Thyroid gland (tissue), 4 donors: ENCODE measurements around the gene SLC48A1. TPM values are rescaled to one million over a fixed set of nuclear protein-coding genes. Genes with fewer than 3 reads are reported as not detected.

Experiments used
- DNase-seq, 2 donors: peaks; one replicate each; pipeline ENCODE4 v3.0.0-alpha.2; 2019
- H3K27ac ChIP-seq, 3 donors: fragments of 200-600 bp; sonication (generic); 1 replicate in 2 of 3; 2 replicates in 1 of 3; pipeline ENCODE4 v1.5.1; 2016 to 2019; ENCODE audit warnings: mild to moderate bottlenecking in 1 of 3, moderate library complexity in 1 of 3
- H3K27me3 ChIP-seq: fragments of 200-600 bp; sonication (generic); one replicate; pipeline ENCODE4 v1.5.1; 2019
- H3K36me3 ChIP-seq, 2 donors: fragments of 200-600 bp; sonication (generic); one replicate each; pipeline ENCODE4 v1.5.1; 2016 to 2019
- H3K4me1 ChIP-seq, 2 donors: fragments of 200-600 bp; sonication (generic); one replicate each; pipeline ENCODE4 v1.5.1; 2017 to 2019
- H3K4me3 ChIP-seq, 3 donors: fragments of 200-600 bp; sonication (generic); replicated peaks in 1 of 3; 1 replicate in 2 of 3; 2 replicates in 1 of 3; pipeline ENCODE4 v1.5.1; 2016; ENCODE audit warnings: mild to moderate bottlenecking in 1 of 3
- H3K9me3 ChIP-seq: fragments of 200-600 bp; sonication (generic); one replicate; pipeline ENCODE4 v1.5.1; 2017
- POLR2A ChIP-seq, 2 donors: fragments of 450-650 bp; IDR thresholded peaks; one replicate each; pipeline ENCODE4 v1.6.1; 2017; ENCODE audit warnings: antibody characterized with exemption in 2 of 2, mild to moderate bottlenecking in 2 of 2, moderate library complexity in 1 of 2
- WGBS, 2 donors: methylation state at CpG; one replicate each; pipeline ENCODE4 v1.1.5; 2017; 5-methylcytosine and 5-hydroxymethylcytosine counted together
- intact Hi-C: fragments of 100-400 bp; cut with DNase I; formaldehyde crosslinking; loops from one replicate; pipeline ENCODE4 v1.15.1; 2023
- total RNA-seq, 4 donors: library from RNA; depleted of rRNA; stranded (reverse); fragments of >200 nt; gene quantifications; one replicate each; pipeline ENCODE4 v1.2.3, GENCODE V29; 2016
- TF ChIP-seq, protein P1 (sequence below), 6 experiments: fragments of 200-600 bp in 3 of 6; fragments of 450-650 bp in 3 of 6; sonication (generic) in 3 of 6; IDR thresholded peaks; one replicate each; pipeline ENCODE4 v1.5.1; 2016 to 2019; ENCODE audit warnings: antibody characterized with exemption in 6 of 6, mild to moderate bottlenecking in 2 of 6, inconsistent platforms in 1 of 6, moderate library complexity in 1 of 6

SLC48A1 gene
- total RNA-seq, 4 donors from 2014 or later, result 59.3 to 276 (median 187) TPM

DNA sequence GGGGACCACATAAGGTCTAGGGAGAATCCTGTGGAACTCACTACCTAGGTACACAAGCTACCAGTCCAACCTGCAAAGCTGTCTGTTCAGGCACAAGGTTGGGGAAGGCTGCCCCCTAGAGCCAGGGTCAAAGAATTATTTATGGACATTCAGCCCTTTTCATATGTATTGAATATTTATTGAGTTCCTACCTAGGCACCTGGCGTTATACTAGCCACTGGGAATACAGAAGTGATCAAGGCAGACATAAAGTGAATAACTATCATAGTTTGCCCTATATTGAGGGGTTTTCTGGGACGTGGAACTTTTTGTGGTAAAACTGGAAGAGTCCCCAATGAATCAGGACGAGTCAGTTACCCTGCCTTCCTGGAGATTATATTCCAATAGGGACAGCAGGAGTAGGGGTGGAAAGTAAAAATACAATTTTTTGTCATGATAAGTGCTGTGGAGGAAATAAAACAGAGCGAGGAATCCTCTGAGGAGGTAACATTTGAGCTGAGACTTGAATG, 5.8 kb upstream of the SLC48A1 start:
- H3K9me3 ChIP-seq, result no peaks in the 10 kb centered on the region
- 54 to 62% methylated on average over 4 of the region's 4 CpGs for WGBS, 2 donors
- no peak overlapping the region for H3K4me3 ChIP-seq
- no peaks in the 10 kb centered on the region for H3K36me3 ChIP-seq
- TF ChIP-seq POLR2A (IDR thresholded peaks at IDR 0.05), result no peak
- TF ChIP-seq, protein P1, sequence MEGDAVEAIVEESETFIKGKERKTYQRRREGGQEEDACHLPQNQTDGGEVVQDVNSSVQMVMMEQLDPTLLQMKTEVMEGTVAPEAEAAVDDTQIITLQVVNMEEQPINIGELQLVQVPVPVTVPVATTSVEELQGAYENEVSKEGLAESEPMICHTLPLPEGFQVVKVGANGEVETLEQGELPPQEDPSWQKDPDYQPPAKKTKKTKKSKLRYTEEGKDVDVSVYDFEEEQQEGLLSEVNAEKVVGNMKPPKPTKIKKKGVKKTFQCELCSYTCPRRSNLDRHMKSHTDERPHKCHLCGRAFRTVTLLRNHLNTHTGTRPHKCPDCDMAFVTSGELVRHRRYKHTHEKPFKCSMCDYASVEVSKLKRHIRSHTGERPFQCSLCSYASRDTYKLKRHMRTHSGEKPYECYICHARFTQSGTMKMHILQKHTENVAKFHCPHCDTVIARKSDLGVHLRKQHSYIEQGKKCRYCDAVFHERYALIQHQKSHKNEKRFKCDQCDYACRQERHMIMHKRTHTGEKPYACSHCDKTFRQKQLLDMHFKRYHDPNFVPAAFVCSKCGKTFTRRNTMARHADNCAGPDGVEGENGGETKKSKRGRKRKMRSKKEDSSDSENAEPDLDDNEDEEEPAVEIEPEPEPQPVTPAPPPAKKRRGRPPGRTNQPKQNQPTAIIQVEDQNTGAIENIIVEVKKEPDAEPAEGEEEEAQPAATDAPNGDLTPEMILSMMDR (IDR thresholded peaks at IDR 0.05), result peak; percentile 12 to 72 (median 65)
- intact Hi-C loops, result no loop called here
- no peaks in the 10 kb centered on the region for H3K27me3 ChIP-seq
- peaks cover 23 to 25% of the 10 kb centered on the region in 2 donors for H3K4me1 ChIP-seq
- no peak overlapping the region for H3K27ac ChIP-seq
- peak; percentile 42 to 69 for DNase-seq

DNA sequence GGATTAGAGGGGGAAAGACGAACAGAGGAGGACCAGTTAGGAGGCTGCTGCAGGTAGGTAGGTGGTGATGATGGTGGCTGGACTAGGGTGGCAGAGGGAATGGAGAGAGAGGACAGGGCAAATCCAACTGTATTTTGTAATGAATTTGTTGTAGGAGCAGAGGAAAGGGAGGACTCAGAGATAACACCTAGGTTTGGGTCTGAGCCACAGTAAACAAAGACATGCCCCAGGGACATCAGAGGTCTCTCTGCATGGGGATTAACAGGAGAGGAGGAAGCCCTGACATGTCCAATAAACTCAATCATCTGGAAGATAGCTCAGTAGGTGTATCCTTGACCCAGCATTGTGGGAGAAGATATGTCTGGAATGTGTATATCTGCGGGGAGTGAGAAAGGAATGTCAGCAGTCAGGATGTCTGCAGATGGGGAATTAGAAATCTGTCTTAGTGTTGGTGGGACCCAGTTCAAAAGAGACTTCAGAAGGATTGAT, 4.7 kb upstream of the SLC48A1 start:
- no peak for DNase-seq
- no peak overlapping the region for H3K4me3 ChIP-seq
- no peaks in the 10 kb centered on the region for H3K36me3 ChIP-seq
- TF ChIP-seq, protein P1 (IDR thresholded peaks at IDR 0.05), result no peak
- no peak for TF ChIP-seq POLR2A (IDR thresholded peaks at IDR 0.05)
- 64 to 72% methylated on average over 2 of the region's 2 CpGs for WGBS, 2 donors
- intact Hi-C loops, result no loop called here
- no peaks in the 10 kb centered on the region for H3K9me3 ChIP-seq
- H3K4me1 ChIP-seq, result peaks cover 18 to 19% of the 10 kb centered on the region in 2 donors
- H3K27me3 ChIP-seq, result no peaks in the 10 kb centered on the region
- H3K27ac ChIP-seq, result no peak overlapping the region

DNA sequence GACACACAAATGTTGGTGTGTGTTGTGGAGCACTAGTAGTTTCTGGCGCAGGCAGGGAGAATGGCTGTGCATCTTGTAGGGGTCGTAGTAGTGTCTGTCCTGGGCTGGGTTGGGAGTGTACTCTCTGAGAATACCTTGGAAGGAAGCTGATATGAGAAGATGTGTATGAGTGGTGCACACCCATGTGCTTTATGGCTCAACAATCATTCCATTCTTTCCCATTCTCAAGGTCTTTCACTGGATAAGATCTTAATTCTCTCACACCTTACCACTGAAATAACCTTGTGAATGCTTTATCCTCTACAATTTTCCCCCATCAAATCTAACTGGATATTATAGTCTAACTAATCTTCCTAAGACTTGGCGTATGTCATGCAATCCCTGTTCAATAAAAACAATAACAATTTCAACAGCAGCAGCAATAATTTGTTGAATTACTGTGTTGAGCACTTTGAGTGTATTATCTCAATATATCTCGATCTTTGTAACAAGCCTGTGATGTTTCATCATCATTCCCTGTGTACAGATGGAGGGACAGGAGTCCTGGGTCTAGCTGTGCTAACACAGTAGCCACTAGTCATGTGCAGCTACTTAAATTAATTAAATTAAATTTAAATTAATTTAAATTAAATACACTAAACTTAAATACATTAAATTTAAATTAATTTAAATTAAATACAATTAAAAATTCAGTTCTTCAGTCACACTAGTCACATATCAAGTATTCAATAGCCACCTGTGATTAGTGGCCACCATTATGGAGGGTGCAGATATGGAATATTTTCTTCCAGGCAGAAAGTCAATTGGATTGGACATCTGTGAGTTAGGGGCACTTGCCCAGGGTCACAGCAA, 3.6 kb upstream of the SLC48A1 start:
- Histone ChIP-seq H3K27me3 (no peaks in the 10 kb centered on the region), H3K27ac (no peak overlapping the region), H3K4me3 (no peak overlapping the region), H3K36me3 (no peaks in the 10 kb centered on the region), H3K4me1 (peaks cover 15 to 16% of the 10 kb centered on the region in 2 donors), H3K9me3 (no peaks in the 10 kb centered on the region)
- no peak for DNase-seq
- intact Hi-C loops, result no loop called here
- TF ChIP-seq, protein P1 (IDR thresholded peaks at IDR 0.05), result no peak
- no peak for TF ChIP-seq POLR2A (IDR thresholded peaks at IDR 0.05)
- WGBS, 2 donors, result 94% methylated on average over 4 of the region's 4 CpGs

DNA sequence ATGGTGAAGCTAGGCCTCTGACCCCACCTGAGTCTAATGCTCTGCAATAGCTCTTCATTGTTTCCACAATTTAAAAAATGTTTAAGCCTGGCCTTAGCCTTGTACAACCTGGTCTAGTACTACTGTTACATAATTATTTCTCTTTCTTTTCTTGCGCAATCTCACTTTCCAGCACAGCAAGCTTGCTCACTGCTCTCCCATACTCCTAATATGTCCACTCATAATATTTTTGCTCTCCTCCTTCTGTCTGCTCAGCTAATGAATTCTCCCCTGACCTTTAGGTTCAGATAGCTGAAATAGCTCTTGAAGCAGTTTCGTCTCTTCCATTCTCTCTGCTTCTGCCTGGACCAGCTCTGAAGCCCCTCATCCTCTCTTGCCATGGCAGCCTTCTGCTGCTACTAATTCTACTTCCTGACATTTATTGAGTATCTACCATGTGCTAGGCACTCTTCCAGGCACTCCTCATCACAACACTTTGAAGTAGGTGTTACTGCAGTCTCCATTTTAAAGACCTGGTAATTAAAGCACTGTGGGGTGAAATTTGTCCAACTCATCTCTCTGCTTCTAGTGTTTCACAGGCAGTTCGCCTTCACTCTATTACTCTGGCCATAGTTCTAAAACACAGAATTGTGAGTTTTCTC, 2.8 kb upstream of the SLC48A1 start:
- 91 to 94% methylated on average over 3 of the region's 3 CpGs for WGBS, 2 donors
- TF ChIP-seq POLR2A (IDR thresholded peaks at IDR 0.05), result no peak
- TF ChIP-seq, protein P1 (IDR thresholded peaks at IDR 0.05), result no peak
- no peak for DNase-seq
- no peak overlapping the region for H3K4me3 ChIP-seq
- no peak overlapping the region for H3K27ac ChIP-seq
- H3K27me3 ChIP-seq, result no peaks in the 10 kb centered on the region
- intact Hi-C loops, result no loop called here
- no peaks in the 10 kb centered on the region for H3K9me3 ChIP-seq
- no peaks in the 10 kb centered on the region for H3K36me3 ChIP-seq
- H3K4me1 ChIP-seq, result peaks cover 21 to 22% of the 10 kb centered on the region in 2 donors
